ENCODE results near the gene PRELID3B. TPM values are rescaled to one million over a fixed set of nuclear protein-coding genes. Genes with fewer than 3 reads are reported as not detected.
A peak's percentile ranks its signal among the peaks of the same experiment; 100 is the strongest.

Gene PRELID3B
- total and polyA plus RNA-seq, 2 of the 13 experiments (the other 11 are each of a cell fraction or from before 2014, with no cell fraction given) = 23.3 to 42.6 TPM

- TF ChIP-seq XRCC5 (optimal IDR thresholded peaks at IDR 0.05; ENCODE audit: low read length) (no peak), ZC3H13 (CRISPR knock-in tag; IDR thresholded peaks at IDR 0.05) (no peak), PPARG (CRISPR knock-in tag; conservative IDR thresholded peaks at IDR 0.05) (no peak), EHMT2 (IDR thresholded peaks at IDR 0.05; ENCODE audit: borderline replicate concordance, low read depth, low read length) (no peak), BCL3 (CRISPR knock-in tag; IDR thresholded peaks at IDR 0.05) (no peak; the same call in 1 of the 2 replicates), KLF16 (CRISPR knock-in tag; IDR thresholded peaks at IDR 0.05) (0 out of 4 replicates have a peak, but pooled peaks of 1 of the 2 experiments have one; percentile 38), ZIK1 (CRISPR knock-in tag; IDR thresholded peaks at IDR 0.05; ENCODE audit: borderline replicate concordance, low read depth) (peak; percentile 85; the same call in 1 of the 2 replicates), ARID4A (CRISPR knock-in tag; IDR thresholded peaks at IDR 0.05; ENCODE audit: borderline replicate concordance) (peak; percentile 69; the same call in 1 of the 2 replicates), ZMAT5 (CRISPR knock-in tag; IDR thresholded peaks at IDR 0.05; ENCODE audit: borderline replicate concordance, low read depth) (no peak), ZNF720 (CRISPR knock-in tag; IDR thresholded peaks at IDR 0.05) (no peak), ZNF83 (CRISPR knock-in tag; IDR thresholded peaks at IDR 0.05; ENCODE audit: borderline replicate concordance) (no peak), ZNF224 (CRISPR knock-in tag; IDR thresholded peaks at IDR 0.05) (peak; percentile 87; the same call in 1 of the 2 replicates), ZBTB4 (CRISPR knock-in tag; IDR thresholded peaks at IDR 0.05; ENCODE audit: borderline replicate concordance) (no peak), NCOA2 (CRISPR knock-in tag; IDR thresholded peaks at IDR 0.05) (0 out of 2 replicates have a peak, but pooled peaks have one; percentile 39), ZNF124 (CRISPR knock-in tag; IDR thresholded peaks at IDR 0.05) (peak; percentile 24; the same call in 1 of the 2 replicates), FOXA1 (IDR thresholded peaks at IDR 0.05) (no peak), FOXA1 (CRISPR knock-in tag; IDR thresholded peaks at IDR 0.05) (no peak), ZSCAN5A (CRISPR knock-in tag; IDR thresholded peaks at IDR 0.05; ENCODE audit: borderline replicate concordance) (no peak)
These were observed at the start of gene PRELID3B (continued) for GRCh38 chr20:59042151-59042795.

Measured in HepG2 (cell line).